K562 (cell line): ENCODE measurements around the gene DCAKD. TPM values are rescaled to one million over a fixed set of nuclear protein-coding genes. Genes with fewer than 3 reads are reported as not detected.

Source experiments
- BRF1 ChIP-seq: IDR thresholded peaks from 3 replicates; pipeline ENCODE4 v1.6.1; 2011; ENCODE audit warnings: borderline replicate concordance, mild to moderate bottlenecking; ENCODE audit not compliant: insufficient read length; ENCODE audit errors: extremely low read depth
- CBX1 ChIP-seq: sonication (generic); IDR thresholded peaks from 2 replicates; pipeline ENCODE4 v1.6.1; 2016; ENCODE audit warnings: antibody characterized with exemption, low read depth, mild to moderate bottlenecking
- GTF2E2 ChIP-seq: fragments of 200-800 bp; sonication (Bioruptor generic); IDR thresholded peaks from 2 replicates; pipeline ENCODE4 v1.6.1; 2016; ENCODE audit warnings: missing genetic modification characterization, missing compliant biosample characterization
- HCFC1 ChIP-seq: IDR thresholded peaks from 2 replicates; pipeline ENCODE4 v1.6.1; 2012; ENCODE audit warnings: low read depth, low read length, improper control_type of control experiment
- HLTF ChIP-seq: fragments of 450-650 bp; IDR thresholded peaks from 2 replicates; pipeline ENCODE4 v1.6.1; 2016
- L3MBTL2 ChIP-seq: fragments of 450-650 bp; IDR thresholded peaks from 2 replicates; pipeline ENCODE4 v1.6.1; 2016; ENCODE audit warnings: mild to moderate bottlenecking, moderate library complexity
- PHTF2 ChIP-seq: fragments of 250-450 bp; sonication (Bioruptor Pico); IDR thresholded peaks from 2 replicates; pipeline ENCODE4 v1.5.0; 2021; ENCODE audit warnings: mild to moderate bottlenecking
- PTTG1 ChIP-seq: fragments of 450-650 bp; IDR thresholded peaks from 2 replicates; pipeline ENCODE4 v1.6.1; 2016; ENCODE audit warnings: low read depth, mild to moderate bottlenecking, missing genetic modification characterization, missing compliant biosample characterization
- ZNF197 ChIP-seq: fragments of 200-800 bp; sonication (Bioruptor generic); IDR thresholded peaks from 2 replicates; pipeline ENCODE4 v1.6.1; 2016; ENCODE audit warnings: low read depth, missing genetic modification characterization, missing compliant biosample characterization
- ZNF41 ChIP-seq: fragments of 250-450 bp; sonication (Bioruptor Pico); conservative IDR thresholded peaks from 2 replicates; pipeline ENCODE4 v1.4.0; 2020; ENCODE audit warnings: mild to moderate bottlenecking
- ZNF766 ChIP-seq: fragments of 200-800 bp; sonication (Bioruptor generic); conservative IDR thresholded peaks from 2 replicates; pipeline ENCODE4 v1.6.1; 2016; ENCODE audit warnings: missing genetic modification characterization, missing compliant biosample characterization
- ZNF77 ChIP-seq: fragments of 250-450 bp; sonication (Bioruptor Pico); IDR thresholded peaks from 2 replicates; pipeline ENCODE4 v1.5.0; 2020
- ZSCAN32 ChIP-seq: fragments of 450-650 bp; formaldehyde crosslinking; IDR thresholded peaks from 2 replicates; pipeline ENCODE4 v1.4.0; 2020; ENCODE audit warnings: mild to moderate bottlenecking, moderate library complexity
- polyA plus RNA-seq, 8 experiments: library from polyadenylated mRNA; depleted of rRNA in 4 of 8; stranded (reverse) in 5 of 8; unstranded in 3 of 8; fragments of >200 nt; fragmentation: Nextera tagmentation in 2 of 8; fragmentation: Illumina TruSeq in 1 of 8; extraction: Ambion mirVana in 2 of 8; extraction: Trizol in 1 of 8; gene quantifications; 2 replicates each; pipeline versions ENCODE4 v1.2.1 to v1.2.3, GENCODE V29; 2011 to 2014; ENCODE audit warnings: inconsistent platforms in 1 of 8, missing spikeins in 1 of 8
- total RNA-seq, 7 experiments: library from RNA; depleted of rRNA in 6 of 7; stranded (reverse); fragments of >200 nt in 6 of 7; fragmentation: Illumina TruSeq in 2 of 7; extraction: Trizol in 2 of 7; gene quantifications; 2 replicates each; pipeline versions ENCODE4 v1.2.1 to v1.2.3, GENCODE V29; 2011 to 2021; ENCODE audit warnings: low replicate concordance in 1 of 7
- TF ChIP-seq, protein P1 (sequence below): fragments of 150-350 bp; conservative IDR thresholded peaks from 2 replicates; pipeline ENCODE4 v1.6.1; 2014; ENCODE audit warnings: low read length
- TF ChIP-seq, protein P2 (sequence below): IDR thresholded peaks from 3 replicates; pipeline ENCODE4 v1.6.1; 2011; ENCODE audit warnings: borderline replicate concordance, mild to moderate bottlenecking, moderate library complexity; ENCODE audit not compliant: insufficient read length; ENCODE audit errors: extremely low read depth
- TF ChIP-seq, protein P3 (sequence below): fragments of 450-650 bp; IDR thresholded peaks from 2 replicates; pipeline ENCODE4 v1.6.1; 2014; ENCODE audit warnings: low read depth, mild to moderate bottlenecking, moderate library complexity, borderline replicate concordance
- TF ChIP-seq, protein P4 (sequence below): sonication (generic); formaldehyde crosslinking; IDR thresholded peaks from 2 replicates; pipeline ENCODE4 v1.9.0; 2022; ENCODE audit warnings: mild to moderate bottlenecking, missing genetic modification reagents
- TF ChIP-seq, protein P5 (sequence below): fragments of 450-650 bp; formaldehyde crosslinking; conservative IDR thresholded peaks from 2 replicates; pipeline ENCODE4 v1.4.0; 2022; ENCODE audit warnings: mild to moderate bottlenecking, missing genetic modification characterization

DCAKD gene
- total and polyA plus RNA-seq, 9 of the 15 experiments (the other 6 are each of a cell fraction or from before 2014, with no cell fraction given): 7.9 to 35.5 (median 21.4) TPM

DNA sequence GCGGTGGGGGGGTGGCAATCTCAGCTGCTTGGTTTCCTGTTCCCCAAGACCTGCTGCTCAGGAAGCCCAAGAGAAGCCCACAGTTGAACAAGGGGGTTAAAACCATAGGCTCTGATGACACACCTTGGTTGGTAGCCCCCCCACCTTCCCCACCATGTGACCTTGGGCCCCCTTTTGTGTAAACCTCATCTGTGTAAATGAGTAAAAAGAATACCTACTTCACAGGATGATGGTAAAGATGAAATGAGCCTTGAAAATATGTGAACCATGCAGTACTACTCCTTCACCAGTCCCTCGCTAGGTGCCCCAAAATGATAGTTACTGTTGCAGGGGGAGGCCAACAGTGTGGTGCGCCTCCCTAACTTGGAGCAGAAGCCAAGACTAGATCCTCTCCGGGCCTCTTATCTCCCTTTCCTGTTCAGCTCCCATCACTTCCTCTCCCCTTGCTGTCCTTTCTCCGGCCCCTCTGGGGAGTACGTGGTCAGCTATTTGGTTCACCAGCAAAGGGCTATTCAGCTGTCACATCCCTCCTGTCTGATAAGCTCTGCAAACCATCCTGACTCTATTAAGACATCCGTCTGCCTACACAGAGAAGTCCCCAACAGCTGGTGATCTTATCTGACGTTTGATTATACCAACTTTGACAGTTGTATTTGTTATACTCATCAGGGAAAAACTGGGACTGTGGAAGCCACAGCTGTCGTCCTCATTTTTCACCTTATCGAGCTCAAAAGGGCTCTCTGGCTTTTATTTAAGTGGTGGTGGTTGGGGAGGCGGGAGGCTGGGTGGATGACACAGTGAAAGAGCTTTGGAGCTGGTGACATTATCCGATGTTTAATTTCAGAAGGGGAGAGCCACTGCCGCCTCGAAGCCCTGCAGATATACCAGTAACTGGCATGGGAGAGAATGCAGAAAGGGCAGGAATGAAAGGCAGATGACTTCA lies 19.9 kb downstream of the DCAKD start (continued):
- TF ChIP-seq, protein P1, sequence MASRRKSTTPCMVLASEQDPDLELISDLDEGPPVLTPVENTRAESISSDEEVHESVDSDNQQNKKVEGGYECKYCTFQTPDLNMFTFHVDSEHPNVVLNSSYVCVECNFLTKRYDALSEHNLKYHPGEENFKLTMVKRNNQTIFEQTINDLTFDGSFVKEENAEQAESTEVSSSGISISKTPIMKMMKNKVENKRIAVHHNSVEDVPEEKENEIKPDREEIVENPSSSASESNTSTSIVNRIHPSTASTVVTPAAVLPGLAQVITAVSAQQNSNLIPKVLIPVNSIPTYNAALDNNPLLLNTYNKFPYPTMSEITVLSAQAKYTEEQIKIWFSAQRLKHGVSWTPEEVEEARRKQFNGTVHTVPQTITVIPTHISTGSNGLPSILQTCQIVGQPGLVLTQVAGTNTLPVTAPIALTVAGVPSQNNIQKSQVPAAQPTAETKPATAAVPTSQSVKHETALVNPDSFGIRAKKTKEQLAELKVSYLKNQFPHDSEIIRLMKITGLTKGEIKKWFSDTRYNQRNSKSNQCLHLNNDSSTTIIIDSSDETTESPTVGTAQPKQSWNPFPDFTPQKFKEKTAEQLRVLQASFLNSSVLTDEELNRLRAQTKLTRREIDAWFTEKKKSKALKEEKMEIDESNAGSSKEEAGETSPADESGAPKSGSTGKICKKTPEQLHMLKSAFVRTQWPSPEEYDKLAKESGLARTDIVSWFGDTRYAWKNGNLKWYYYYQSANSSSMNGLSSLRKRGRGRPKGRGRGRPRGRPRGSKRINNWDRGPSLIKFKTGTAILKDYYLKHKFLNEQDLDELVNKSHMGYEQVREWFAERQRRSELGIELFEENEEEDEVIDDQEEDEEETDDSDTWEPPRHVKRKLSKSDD: no peak
- TF ChIP-seq CBX1 (no peak), PTTG1 (tag) (no peak), BRF1 (no peak), ZSCAN32 (CRISPR knock-in tag) (no peak), HLTF (no peak), ZNF41 (no peak), ZNF77 (CRISPR knock-in tag) (no peak), L3MBTL2 (0 out of 2 replicates have a peak, but pooled peaks have one; percentile 24), HCFC1 (no peak), PHTF2 (CRISPR knock-in tag) (no peak), ZNF766 (no peak), ZNF197 (CRISPR knock-in tag) (no peak), GTF2E2 (no peak)
- TF ChIP-seq, protein P2, sequence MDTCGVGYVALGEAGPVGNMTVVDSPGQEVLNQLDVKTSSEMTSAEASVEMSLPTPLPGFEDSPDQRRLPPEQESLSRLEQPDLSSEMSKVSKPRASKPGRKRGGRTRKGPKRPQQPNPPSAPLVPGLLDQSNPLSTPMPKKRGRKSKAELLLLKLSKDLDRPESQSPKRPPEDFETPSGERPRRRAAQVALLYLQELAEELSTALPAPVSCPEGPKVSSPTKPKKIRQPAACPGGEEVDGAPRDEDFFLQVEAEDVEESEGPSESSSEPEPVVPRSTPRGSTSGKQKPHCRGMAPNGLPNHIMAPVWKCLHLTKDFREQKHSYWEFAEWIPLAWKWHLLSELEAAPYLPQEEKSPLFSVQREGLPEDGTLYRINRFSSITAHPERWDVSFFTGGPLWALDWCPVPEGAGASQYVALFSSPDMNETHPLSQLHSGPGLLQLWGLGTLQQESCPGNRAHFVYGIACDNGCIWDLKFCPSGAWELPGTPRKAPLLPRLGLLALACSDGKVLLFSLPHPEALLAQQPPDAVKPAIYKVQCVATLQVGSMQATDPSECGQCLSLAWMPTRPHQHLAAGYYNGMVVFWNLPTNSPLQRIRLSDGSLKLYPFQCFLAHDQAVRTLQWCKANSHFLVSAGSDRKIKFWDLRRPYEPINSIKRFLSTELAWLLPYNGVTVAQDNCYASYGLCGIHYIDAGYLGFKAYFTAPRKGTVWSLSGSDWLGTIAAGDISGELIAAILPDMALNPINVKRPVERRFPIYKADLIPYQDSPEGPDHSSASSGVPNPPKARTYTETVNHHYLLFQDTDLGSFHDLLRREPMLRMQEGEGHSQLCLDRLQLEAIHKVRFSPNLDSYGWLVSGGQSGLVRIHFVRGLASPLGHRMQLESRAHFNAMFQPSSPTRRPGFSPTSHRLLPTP: no peak
- TF ChIP-seq, protein P3, sequence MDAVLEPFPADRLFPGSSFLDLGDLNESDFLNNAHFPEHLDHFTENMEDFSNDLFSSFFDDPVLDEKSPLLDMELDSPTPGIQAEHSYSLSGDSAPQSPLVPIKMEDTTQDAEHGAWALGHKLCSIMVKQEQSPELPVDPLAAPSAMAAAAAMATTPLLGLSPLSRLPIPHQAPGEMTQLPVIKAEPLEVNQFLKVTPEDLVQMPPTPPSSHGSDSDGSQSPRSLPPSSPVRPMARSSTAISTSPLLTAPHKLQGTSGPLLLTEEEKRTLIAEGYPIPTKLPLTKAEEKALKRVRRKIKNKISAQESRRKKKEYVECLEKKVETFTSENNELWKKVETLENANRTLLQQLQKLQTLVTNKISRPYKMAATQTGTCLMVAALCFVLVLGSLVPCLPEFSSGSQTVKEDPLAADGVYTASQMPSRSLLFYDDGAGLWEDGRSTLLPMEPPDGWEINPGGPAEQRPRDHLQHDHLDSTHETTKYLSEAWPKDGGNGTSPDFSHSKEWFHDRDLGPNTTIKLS: no peak
- TF ChIP-seq, protein P4, sequence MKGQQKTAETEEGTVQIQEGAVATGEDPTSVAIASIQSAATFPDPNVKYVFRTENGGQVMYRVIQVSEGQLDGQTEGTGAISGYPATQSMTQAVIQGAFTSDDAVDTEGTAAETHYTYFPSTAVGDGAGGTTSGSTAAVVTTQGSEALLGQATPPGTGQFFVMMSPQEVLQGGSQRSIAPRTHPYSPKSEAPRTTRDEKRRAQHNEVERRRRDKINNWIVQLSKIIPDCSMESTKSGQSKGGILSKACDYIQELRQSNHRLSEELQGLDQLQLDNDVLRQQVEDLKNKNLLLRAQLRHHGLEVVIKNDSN (CRISPR knock-in tag): no peak
- TF ChIP-seq, protein P5, sequence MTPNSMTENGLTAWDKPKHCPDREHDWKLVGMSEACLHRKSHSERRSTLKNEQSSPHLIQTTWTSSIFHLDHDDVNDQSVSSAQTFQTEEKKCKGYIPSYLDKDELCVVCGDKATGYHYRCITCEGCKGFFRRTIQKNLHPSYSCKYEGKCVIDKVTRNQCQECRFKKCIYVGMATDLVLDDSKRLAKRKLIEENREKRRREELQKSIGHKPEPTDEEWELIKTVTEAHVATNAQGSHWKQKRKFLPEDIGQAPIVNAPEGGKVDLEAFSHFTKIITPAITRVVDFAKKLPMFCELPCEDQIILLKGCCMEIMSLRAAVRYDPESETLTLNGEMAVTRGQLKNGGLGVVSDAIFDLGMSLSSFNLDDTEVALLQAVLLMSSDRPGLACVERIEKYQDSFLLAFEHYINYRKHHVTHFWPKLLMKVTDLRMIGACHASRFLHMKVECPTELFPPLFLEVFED: no peak
